ENCODE results near the gene RNF130.

RNF130 gene

GRCh38 chr5:180035206-180035931, 36.2 kb downstream of the RNF130 start:
- TF ChIP-seq CTCF (IDR thresholded peaks at IDR 0.05; ENCODE audit: low read length, missing control alignments), result no peak
- no peak for DNase-seq (ENCODE audit: low read depth)
- H3K4me3 ChIP-seq (replicated peaks; ENCODE audit: low read depth, low read length), result no peak overlapping the region

- no peak for TF ChIP-seq CTCF (IDR thresholded peaks at IDR 0.05; ENCODE audit: low read length, missing control alignments)
- peak; percentile 20 for DNase-seq (ENCODE audit: low read depth)
Measured at GRCh38 chr5:180034564-180034963, 37.0 kb downstream of the RNF130 start.

GRCh38 chr5:180027459-180028089, 44.0 kb downstream of the RNF130 start:
- TF ChIP-seq CTCF (IDR thresholded peaks at IDR 0.05; ENCODE audit: low read length, missing control alignments), result no peak
- DNase-seq (ENCODE audit: low read depth), result no peak
- no peak overlapping the region for H3K4me3 ChIP-seq (replicated peaks; ENCODE audit: low read depth, low read length)

More at GRCh38 chr5:180034564-180034963, 37.0 kb downstream of the RNF130 start:
- no peak overlapping the region for H3K4me3 ChIP-seq (replicated peaks; ENCODE audit: low read depth, low read length)

- no peak for TF ChIP-seq CTCF (IDR thresholded peaks at IDR 0.05; ENCODE audit: low read length, missing control alignments)
- H3K4me3 ChIP-seq (replicated peaks; ENCODE audit: low read depth, low read length), result no peak overlapping the region
- no peak for DNase-seq (ENCODE audit: low read depth)
Measured at GRCh38 chr5:180026734-180027458, 44.7 kb downstream of the RNF130 start.

DNA sequence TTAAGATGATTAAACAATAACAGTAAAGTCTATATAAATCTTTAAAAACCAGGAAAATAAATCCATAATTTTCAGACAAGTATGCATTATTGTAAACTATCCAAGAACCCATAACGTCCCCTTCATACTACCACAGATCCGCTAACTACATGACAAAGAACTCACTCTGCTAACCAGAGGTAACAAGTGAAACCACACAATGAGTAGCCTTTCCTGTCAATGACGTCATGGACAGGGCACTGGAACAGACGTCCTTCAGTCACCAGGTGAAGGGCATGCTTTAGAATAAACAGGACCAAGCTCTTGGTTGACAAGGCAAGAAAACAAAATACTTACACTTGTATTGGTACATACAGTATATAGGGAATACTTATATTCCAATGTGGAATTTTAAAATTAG, 45.2 kb downstream of the RNF130 start:
- H3K4me3 ChIP-seq (replicated peaks; ENCODE audit: low read depth, low read length), result no peak overlapping the region
- TF ChIP-seq CTCF (IDR thresholded peaks at IDR 0.05; ENCODE audit: low read length, missing control alignments), result no peak

GRCh38 chr5:180021900-180022299, 49.7 kb downstream of the RNF130 start:
- no peak for DNase-seq (ENCODE audit: low read depth)
- TF ChIP-seq CTCF (IDR thresholded peaks at IDR 0.05; ENCODE audit: low read length, missing control alignments), result no peak

More for the DNA sequence above, 45.2 kb downstream of the RNF130 start:
- DNase-seq (ENCODE audit: low read depth), result peak; percentile 65

More at GRCh38 chr5:180021900-180022299, 49.7 kb downstream of the RNF130 start:
- no peak overlapping the region for H3K4me3 ChIP-seq (replicated peaks; ENCODE audit: low read depth, low read length)
